Keratinocyte (primary cell): ENCODE measurements around the gene SLC8A1. TPM values are rescaled to one million over a fixed set of nuclear protein-coding genes. Genes with fewer than 3 reads are reported as not detected.
A peak's percentile ranks its signal among the peaks of the same experiment; 100 is the strongest.

Experiments used
- DNase-seq: peaks from one replicate; pipeline ENCODE4 v3.0.0-alpha.2; 2011; ENCODE audit warnings: low read depth, missing footprints, low spot score
- FAIRE-seq: peaks from 2 replicates; lab custom pipeline; 2011; peaks lifted over from hg19 to GRCh38; lab: Jason Lieb, UNC
- H2AFZ ChIP-seq: 2 replicates; pipeline ENCODE4 v1.6.0; 2012; ENCODE audit warnings: low read length, control low read depth, inconsistent platforms; ENCODE audit not compliant: control insufficient read depth
- H3K27ac ChIP-seq: 2 replicates; pipeline ENCODE4 v1.5.1; 2011; ENCODE audit warnings: low read length; ENCODE audit not compliant: control insufficient read depth, insufficient read depth
- H3K27me3 ChIP-seq: 3 replicates; pipeline ENCODE4 v1.6.0; 2011; ENCODE audit warnings: low read length; ENCODE audit not compliant: control insufficient read depth, insufficient read depth; ENCODE audit errors: extremely low read depth
- H3K36me3 ChIP-seq, 2 experiments: 2 replicates in 1 of 2; 3 replicates in 1 of 2; pipeline ENCODE4 v1.5.1; 2011; ENCODE audit warnings: low read length in 2 of 2, mild to moderate bottlenecking in 1 of 2; ENCODE audit not compliant: control insufficient read depth in 2 of 2, insufficient read depth in 2 of 2; ENCODE audit errors: extremely low read depth in 1 of 2
- H3K4me1 ChIP-seq: 3 replicates; pipeline ENCODE4 v1.5.1; 2011; ENCODE audit warnings: low read length; ENCODE audit not compliant: control insufficient read depth, insufficient read depth; ENCODE audit errors: extremely low read depth
- H3K4me2 ChIP-seq: 3 replicates; pipeline ENCODE4 v1.6.0; 2011; ENCODE audit warnings: low read depth, low read length; ENCODE audit not compliant: control insufficient read depth, insufficient read depth; ENCODE audit errors: extremely low read depth
- H3K4me3 ChIP-seq, 3 experiments: fragments of 200-600 bp in 1 of 3; sonication (generic) in 1 of 3; 2 replicates in 2 of 3; 3 replicates in 1 of 3; pipeline ENCODE4 v1.5.1; 2011 to 2016; ENCODE audit warnings: low read length in 3 of 3, mild to moderate bottlenecking in 3 of 3, control low read depth in 2 of 3, inconsistent platforms in 1 of 3, low read depth in 1 of 3, mixed read lengths in 1 of 3, mixed run types in 1 of 3, moderate library complexity in 1 of 3; ENCODE audit not compliant: control insufficient read depth in 2 of 3, insufficient read depth in 2 of 3; ENCODE audit errors: extremely low read depth in 1 of 3
- H3K79me2 ChIP-seq: 2 replicates; pipeline ENCODE4 v1.6.0; 2012; ENCODE audit warnings: low read length; ENCODE audit not compliant: control insufficient read depth, insufficient read depth
- H3K9ac ChIP-seq: 3 replicates; pipeline ENCODE4 v1.6.0; 2011; ENCODE audit warnings: low read length; ENCODE audit not compliant: control insufficient read depth, insufficient read depth; ENCODE audit errors: extremely low read depth
- H3K9me1 ChIP-seq: 3 replicates; pipeline ENCODE4 v1.6.0; 2011; ENCODE audit warnings: low read length; ENCODE audit not compliant: control insufficient read depth, insufficient read depth; ENCODE audit errors: extremely low read depth
- H3K9me3 ChIP-seq: 2 replicates; pipeline ENCODE4 v1.5.1; 2012; ENCODE audit warnings: low read depth, low read length; ENCODE audit not compliant: control insufficient read depth
- H4K20me1 ChIP-seq: 3 replicates; pipeline ENCODE4 v1.6.0; 2011; ENCODE audit warnings: low read length; ENCODE audit not compliant: control insufficient read depth, insufficient read depth; ENCODE audit errors: extremely low read depth
- CTCF ChIP-seq, 3 experiments: IDR thresholded peaks in 1 of 3; conservative IDR thresholded peaks in 1 of 3; optimal IDR thresholded peaks in 1 of 3; 2 replicates in 2 of 3; 3 replicates in 1 of 3; pipeline versions ENCODE3 to v1.5.1; 2011; ENCODE audit warnings: low read length in 3 of 3, mild to moderate bottlenecking in 3 of 3, moderate library complexity in 2 of 3, control low read depth in 1 of 3, inconsistent platforms in 1 of 3; ENCODE audit not compliant: insufficient read depth in 2 of 3; ENCODE audit errors: extremely low read depth in 1 of 3
- EZH2 ChIP-seq: IDR thresholded peaks from one replicate; pipeline ENCODE4 v1.6.1; 2012; ENCODE audit warnings: inconsistent platforms, mild to moderate bottlenecking, low read length, moderate library complexity
- dilution Hi-C: fragments of 300-500 bp; cut with MboI; formaldehyde crosslinking; loops from one replicate; pipeline ENCODE4 v1.7.0; 2020; ENCODE audit warnings: low sequenced_read_pairs; ENCODE audit not compliant: extremely low pct_ligation_motif_present
- polyA plus RNA-seq, 5 experiments: library from polyadenylated mRNA; depleted of rRNA in 3 of 5; stranded (reverse) in 3 of 5; stranded (forward) in 1 of 5; unstranded in 1 of 5; fragments of >200 nt; gene quantifications; 1 replicate in 1 of 5; 2 replicates in 3 of 5; 3 replicates in 1 of 5; pipeline versions ENCODE4 v1.2.1 to v1.2.3, GENCODE V29; 2011 to 2012; ENCODE audit warnings: missing spikeins in 2 of 5, low read depth in 1 of 5, low replicate concordance in 1 of 5

The SLC8A1 gene
- polyA plus RNA-seq, 1 donor (not counting 4 experiments of a cell fraction or from before 2014, with no cell fraction given), result 2.7 TPM

- Histone ChIP-seq H3K4me1 (peaks cover 38% of the 10 kb centered on the region), H3K27me3 (no peaks in the 10 kb centered on the region), H3K4me2 (peak overlapping the region; percentile 29), H3K79me2 (no peaks in the 10 kb centered on the region), H3K27ac (no peak overlapping the region), H4K20me1 (no peaks in the 10 kb centered on the region), H3K9me3 (no peaks in the 10 kb centered on the region), H3K9ac (no peak overlapping the region), H3K9me1 (no peaks in the 10 kb centered on the region), H3K4me3 (no peak overlapping the region), H3K36me3 (no peaks in the 10 kb centered on the region), H2AFZ (peak overlapping the region; percentile 67)
- TF ChIP-seq EZH2 (no peak), CTCF (optimal IDR thresholded peaks at IDR 0.05 in 1 of 3, IDR thresholded peaks at IDR 0.05 in 1 of 3, conservative IDR thresholded peaks at IDR 0.05 in 1 of 3; ENCODE audit: extremely low read depth in 1 of 3, insufficient read depth in 2 of 3, low read length in 3 of 3) (no peak)
- DNase-seq (no peak), FAIRE-seq (no peak)
- dilution Hi-C loops, result no loop called here
Measured at GRCh38 chr2:40400336-40400953, 51.4 kb downstream of the SLC8A1 start.

- no peak for FAIRE-seq
Measured at GRCh38 chr2:40397765-40398164, 54.1 kb downstream of the SLC8A1 start.

More at GRCh38 chr2:40397765-40398164, 54.1 kb downstream of the SLC8A1 start:
- no peak for DNase-seq
- H3K27ac ChIP-seq, result no peak overlapping the region
- no peak overlapping the region for H2AFZ ChIP-seq
- H3K27me3 ChIP-seq, result no peaks in the 10 kb centered on the region
- no peak for TF ChIP-seq CTCF (optimal IDR thresholded peaks at IDR 0.05 in 1 of 3, IDR thresholded peaks at IDR 0.05 in 1 of 3, conservative IDR thresholded peaks at IDR 0.05 in 1 of 3; ENCODE audit: extremely low read depth in 1 of 3, insufficient read depth in 2 of 3, low read length in 3 of 3)
- no peak for TF ChIP-seq EZH2
- H3K79me2 ChIP-seq, result no peaks in the 10 kb centered on the region
- dilution Hi-C loops, result no loop called here
- peaks cover 32% of the 10 kb centered on the region for H3K4me1 ChIP-seq
- no peak overlapping the region for H3K4me3 ChIP-seq
- H3K36me3 ChIP-seq, result no peaks in the 10 kb centered on the region
- no peak overlapping the region for H3K9ac ChIP-seq
- no peak overlapping the region for H3K4me2 ChIP-seq
- H3K9me1 ChIP-seq, result no peaks in the 10 kb centered on the region
- H3K9me3 ChIP-seq, result no peaks in the 10 kb centered on the region
- no peaks in the 10 kb centered on the region for H4K20me1 ChIP-seq
